Natural killer cell treated with Interleukin-12 subunit alpha and Interleukin-12 subunit beta and Interleukin-15 and Interleukin-18, amount 100 ng/mL, for 72 hours (primary cell): ENCODE measurements around the gene GATA2. TPM values are rescaled to one million over a fixed set of nuclear protein-coding genes. Genes with fewer than 3 reads are reported as not detected.

Source experiments
- ATAC-seq, 2 donors: fragments of 150-1000 bp; cut with Tn5 transposase in 1 of 2; sonication (Bioruptor Pico), chemical (Tn5 transposase) in 1 of 2; 2 replicates each; pipeline ENCODE4 v1.10.0; 2021
- DNase-seq: peaks from one replicate; pipeline ENCODE4 v3.0.0; 2022; ENCODE audit warnings: low spot score
- H3K27ac Mint-ChIP-seq, 2 donors: 1 replicate in 1 of 2; 2 replicates in 1 of 2; pipeline ENCODE4 v1.8.0; 2022; ENCODE audit warnings: mixed read lengths in 2 of 2, mild to moderate bottlenecking in 1 of 2, moderate library complexity in 1 of 2
- H3K27me3 Mint-ChIP-seq, 2 donors: 1 replicate in 1 of 2; 2 replicates in 1 of 2; pipeline ENCODE4 v1.8.0; 2022; ENCODE audit warnings: mixed read lengths in 2 of 2
- H3K36me3 Mint-ChIP-seq: one replicate; pipeline ENCODE4 v1.8.0; 2022; ENCODE audit warnings: mixed read lengths
- H3K4me1 Mint-ChIP-seq, 2 donors: 1 replicate in 1 of 2; 2 replicates in 1 of 2; pipeline ENCODE4 v1.8.0; 2022; ENCODE audit warnings: low read depth in 2 of 2, mixed read lengths in 2 of 2, mild to moderate bottlenecking in 1 of 2
- H3K4me3 Mint-ChIP-seq: one replicate; pipeline ENCODE4 v1.8.0; 2022; ENCODE audit warnings: mixed read lengths
- H3K9me3 Mint-ChIP-seq: 2 replicates; pipeline ENCODE4 v1.8.0; 2022; ENCODE audit warnings: mixed read lengths
- total RNA-seq, 2 donors: library from RNA; stranded (reverse); gene quantifications; one replicate each; pipeline ENCODE4 v1.2.3, GENCODE V29; 2022

The GATA2 gene
- total RNA-seq, 2 donors from 2014 or later = 1.6 to 72.7 TPM

GRCh38 chr3:128456776-128457715 lies 36.0 kb downstream of the GATA2 start:
- Mint-ChIP-seq H3K9me3 (no peaks in the 10 kb centered on the region), H3K36me3 (no peaks in the 10 kb centered on the region), H3K27ac (no peak overlapping the region), H3K4me1 (no peaks in the 10 kb centered on the region), H3K27me3 (peaks cover 19 to 28% of the 10 kb centered on the region in 2 donors), H3K4me3 (no peak overlapping the region)
- DNase-seq (no peak), ATAC-seq (no peak)

- no peak for DNase-seq
- H3K9me3 Mint-ChIP-seq = peaks cover 2% of the 10 kb centered on the region
- no peak overlapping the region for H3K4me3 Mint-ChIP-seq
- no peaks in the 10 kb centered on the region for H3K36me3 Mint-ChIP-seq
- ATAC-seq = no peak
- peaks cover 26 to 31% of the 10 kb centered on the region in 2 donors for H3K27me3 Mint-ChIP-seq
- H3K4me1 Mint-ChIP-seq = peaks cover 0 to under 1% of the 10 kb centered on the region in 2 donors
- H3K27ac Mint-ChIP-seq = peak overlapping the region in 1 of 2 donors; percentile 21
These were observed 36.9 kb downstream of the GATA2 start for GRCh38 chr3:128455786-128456748.

- Mint-ChIP-seq H3K36me3 (peaks cover 7% of the 10 kb centered on the region), H3K9me3 (peaks cover 10% of the 10 kb centered on the region), H3K4me3 (no peak overlapping the region), H3K27ac (peak overlapping the region in 1 of 2 donors; percentile 21), H3K27me3 (peaks cover 35 to 39% of the 10 kb centered on the region in 2 donors), H3K4me1 (peaks cover 9 to 10% of the 10 kb centered on the region in 2 donors)
- no peak for ATAC-seq
- DNase-seq = no peak
These were observed 37.9 kb downstream of the GATA2 start for GRCh38 chr3:128455116-128455515.

GRCh38 chr3:128454310-128454618 lies 38.7 kb downstream of the GATA2 start:
- H3K4me3 Mint-ChIP-seq = no peak overlapping the region

GRCh38 chr3:128453501-128454309 lies 39.3 kb downstream of the GATA2 start:
- no peak overlapping the region for H3K27ac Mint-ChIP-seq
- peaks cover 35% of the 10 kb centered on the region in 2 donors for H3K27me3 Mint-ChIP-seq
- H3K9me3 Mint-ChIP-seq = peaks cover 14% of the 10 kb centered on the region
- peaks cover 9% of the 10 kb centered on the region for H3K36me3 Mint-ChIP-seq
- H3K4me3 Mint-ChIP-seq = no peak overlapping the region
- no peak for DNase-seq
- peaks cover 17 to 18% of the 10 kb centered on the region in 2 donors for H3K4me1 Mint-ChIP-seq
- ATAC-seq = peak; percentile 15 to 17

More at GRCh38 chr3:128454310-128454618, 38.7 kb downstream of the GATA2 start:
- H3K36me3 Mint-ChIP-seq = peaks cover 9% of the 10 kb centered on the region
- H3K27me3 Mint-ChIP-seq = peaks cover 35% of the 10 kb centered on the region in 2 donors
- H3K27ac Mint-ChIP-seq = no peak overlapping the region
- ATAC-seq (no peak), DNase-seq (no peak)
- peaks cover 13 to 15% of the 10 kb centered on the region in 2 donors for H3K4me1 Mint-ChIP-seq
- peaks cover 12% of the 10 kb centered on the region for H3K9me3 Mint-ChIP-seq

GRCh38 chr3:128452678-128453275 lies 40.2 kb downstream of the GATA2 start:
- no peak for ATAC-seq
- peaks cover 19% of the 10 kb centered on the region for H3K9me3 Mint-ChIP-seq
- no peak for DNase-seq
- peaks cover 35% of the 10 kb centered on the region in 2 donors for H3K27me3 Mint-ChIP-seq
- peaks cover 15% of the 10 kb centered on the region for H3K36me3 Mint-ChIP-seq
- H3K27ac Mint-ChIP-seq = no peak overlapping the region
- H3K4me3 Mint-ChIP-seq = no peak overlapping the region
- H3K4me1 Mint-ChIP-seq = peaks cover 23 to 24% of the 10 kb centered on the region in 2 donors

GRCh38 chr3:128452120-128452519 lies 40.9 kb downstream of the GATA2 start:
- Mint-ChIP-seq H3K36me3 (peaks cover 19% of the 10 kb centered on the region), H3K27me3 (peaks cover 35 to 38% of the 10 kb centered on the region in 2 donors), H3K4me3 (no peak overlapping the region), H3K9me3 (peaks cover 22% of the 10 kb centered on the region), H3K27ac (no peak overlapping the region), H3K4me1 (peaks cover 30% of the 10 kb centered on the region in 2 donors)
- ATAC-seq (no peak), DNase-seq (no peak)

- Mint-ChIP-seq H3K4me3 (peak overlapping the region; percentile 68), H3K27ac (peak overlapping the region; percentile 63 to 90), H3K9me3 (peaks cover 35% of the 10 kb centered on the region), H3K4me1 (peaks cover 49 to 50% of the 10 kb centered on the region in 2 donors), H3K27me3 (peaks cover 19 to 20% of the 10 kb centered on the region in 2 donors), H3K36me3 (peaks cover 21% of the 10 kb centered on the region)
- DNase-seq (no peak), ATAC-seq (no peak)
These were observed 43.8 kb downstream of the GATA2 start for GRCh38 chr3:128449111-128449638.

GRCh38 chr3:128448491-128448890 lies 44.5 kb downstream of the GATA2 start:
- Mint-ChIP-seq H3K4me1 (peaks cover 49 to 53% of the 10 kb centered on the region in 2 donors), H3K27me3 (peaks cover 17 to 19% of the 10 kb centered on the region in 2 donors), H3K36me3 (peaks cover 21% of the 10 kb centered on the region), H3K4me3 (peak overlapping the region; percentile 68), H3K27ac (peak overlapping the region; percentile 63 to 90), H3K9me3 (peaks cover 35% of the 10 kb centered on the region)
- DNase-seq = no peak
- peak; percentile 46 to 52 for ATAC-seq

- DNase-seq = peak; percentile 77
- peak overlapping the region; percentile 63 to 80 for H3K27ac Mint-ChIP-seq
- H3K36me3 Mint-ChIP-seq = peaks cover 21% of the 10 kb centered on the region
- H3K9me3 Mint-ChIP-seq = peaks cover 35% of the 10 kb centered on the region
- peaks cover 17 to 19% of the 10 kb centered on the region in 2 donors for H3K27me3 Mint-ChIP-seq
- peaks cover 49 to 53% of the 10 kb centered on the region in 2 donors for H3K4me1 Mint-ChIP-seq
- peak overlapping the region; percentile 84 for H3K4me3 Mint-ChIP-seq
- ATAC-seq = peak; percentile 81 to 89
These were observed 45.4 kb downstream of the GATA2 start for GRCh38 chr3:128447561-128448013.

GRCh38 chr3:128446821-128447220 lies 46.2 kb downstream of the GATA2 start:
- Mint-ChIP-seq H3K4me3 (peak overlapping the region; percentile 84), H3K9me3 (peaks cover 35% of the 10 kb centered on the region), H3K4me1 (peaks cover 49 to 53% of the 10 kb centered on the region in 2 donors), H3K27ac (peak overlapping the region; percentile 63 to 80), H3K27me3 (peaks cover 12 to 13% of the 10 kb centered on the region in 2 donors), H3K36me3 (peaks cover 21% of the 10 kb centered on the region)
- ATAC-seq (no peak), DNase-seq (no peak)

GRCh38 chr3:128445357-128445756 lies 47.6 kb downstream of the GATA2 start:
- H3K27ac Mint-ChIP-seq = peak overlapping the region; percentile 11 to 13
- H3K27me3 Mint-ChIP-seq = peaks cover 6% of the 10 kb centered on the region in 2 donors
- DNase-seq (no peak), ATAC-seq (no peak)
- peaks cover 42 to 46% of the 10 kb centered on the region in 2 donors for H3K4me1 Mint-ChIP-seq
- H3K4me3 Mint-ChIP-seq = no peak overlapping the region
- peaks cover 27% of the 10 kb centered on the region for H3K9me3 Mint-ChIP-seq
- H3K36me3 Mint-ChIP-seq = peaks cover 17% of the 10 kb centered on the region
